ENCODE data around the gene ERC2.

Gene ERC2

GRCh38 chr3:55491296-55491816, 976.9 kb downstream of the ERC2 start:
- no peak for DNase-seq (ENCODE audit: low spot score)

GRCh38 chr3:55490276-55490913, 977.9 kb downstream of the ERC2 start:
- no peak for DNase-seq (ENCODE audit: low spot score)

- DNase-seq (ENCODE audit: low spot score) = no peak
Observed at GRCh38 chr3:55489798-55490132, 978.5 kb downstream of the ERC2 start.

GRCh38 chr3:55488398-55489055, 979.7 kb downstream of the ERC2 start:
- DNase-seq (ENCODE audit: low spot score) = no peak

- no peak for DNase-seq (ENCODE audit: low spot score)
Observed at GRCh38 chr3:55487381-55488241, 980.7 kb downstream of the ERC2 start.

- no peak for DNase-seq (ENCODE audit: low spot score)
Observed at GRCh38 chr3:55486857-55487380, 981.3 kb downstream of the ERC2 start, which contains the start of gene WNT5A. WNT5A (minus strand) TSS chr3:55487306; CDS start chr3:55486985, 321 bp downstream.

- DNase-seq (ENCODE audit: low spot score) = no peak
Observed at GRCh38 chr3:55486101-55486856, 982.0 kb downstream of the ERC2 start.

GRCh38 chr3:55484801-55485791, 983.2 kb downstream of the ERC2 start:
- DNase-seq (ENCODE audit: low spot score) = no peak

GRCh38 chr3:55484191-55484689, 984.0 kb downstream of the ERC2 start:
- DNase-seq (ENCODE audit: low spot score) = no peak

- no peak for DNase-seq (ENCODE audit: low spot score)
Observed at GRCh38 chr3:55483196-55484095, 984.8 kb downstream of the ERC2 start.

- no peak for DNase-seq (ENCODE audit: low spot score)
Observed at GRCh38 chr3:55482496-55483195, 985.6 kb downstream of the ERC2 start.

GRCh38 chr3:55481744-55482495, 986.3 kb downstream of the ERC2 start:
- DNase-seq (ENCODE audit: low spot score) = no peak

GRCh38 chr3:55480911-55481743, 987.1 kb downstream of the ERC2 start:
- DNase-seq (ENCODE audit: low spot score) = no peak

- no peak for DNase-seq (ENCODE audit: low spot score)
Observed at GRCh38 chr3:55477306-55478303, 990.7 kb downstream of the ERC2 start.

GRCh38 chr3:55476515-55476914, 991.8 kb downstream of the ERC2 start:
- peak; percentile 11 for DNase-seq (ENCODE audit: low spot score)

- no peak for DNase-seq (ENCODE audit: low spot score)
Observed at GRCh38 chr3:55474213-55474632, 994.0 kb downstream of the ERC2 start.
